ENCODE results near the gene ACVR1C.
A peak's percentile ranks its signal among the peaks of the same experiment; 100 is the strongest.

ACVR1C gene

DNA sequence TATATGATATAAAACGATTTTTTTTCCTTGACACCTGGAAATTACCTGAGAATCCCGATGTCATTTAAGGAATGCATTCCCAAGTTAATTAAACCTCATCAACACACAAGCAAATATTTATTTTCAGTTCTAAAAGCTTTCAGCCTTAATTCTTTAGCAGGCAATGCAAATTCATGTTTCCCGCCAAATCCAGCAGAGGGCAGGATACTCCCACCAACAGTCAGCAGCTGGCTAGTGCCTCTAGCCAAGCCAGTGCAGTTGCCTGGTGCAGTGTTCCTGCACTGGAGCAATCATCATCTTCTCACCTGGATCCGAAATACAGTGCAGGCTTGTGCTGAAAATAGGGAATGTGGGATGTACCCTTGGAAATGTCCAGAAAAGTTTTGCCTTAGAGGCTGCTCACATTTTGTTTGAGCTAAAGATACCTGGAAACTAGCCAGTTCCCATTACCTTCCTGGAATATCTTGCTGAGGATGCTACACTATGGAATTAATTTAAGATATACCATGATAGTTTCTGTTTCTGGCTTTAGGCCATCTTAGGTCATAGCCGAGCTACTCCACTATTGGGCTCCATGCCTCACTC lies 136.4 kb downstream of the ACVR1C start:
- DNase-seq = peak; percentile 62

DNA sequence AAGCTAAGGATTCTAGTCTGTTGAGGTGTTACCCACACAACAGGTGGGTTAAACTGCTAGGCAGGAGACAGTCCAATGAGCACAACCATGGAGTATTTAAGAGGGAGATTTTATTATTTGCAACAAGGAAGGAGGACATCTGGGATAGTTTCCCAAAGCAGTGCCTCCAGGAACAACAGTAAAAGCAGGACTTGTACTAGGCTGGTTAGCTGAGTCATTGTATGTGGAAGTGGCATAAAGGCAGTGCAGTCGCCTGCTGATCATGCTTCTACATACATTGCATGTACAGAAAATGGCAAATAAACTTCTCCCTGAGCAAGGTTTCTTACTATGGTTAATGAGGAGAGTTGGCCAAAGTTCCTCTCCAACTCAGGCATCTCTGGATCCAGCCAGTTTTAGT lies 138.7 kb downstream of the ACVR1C start:
- no peak for DNase-seq

DNA sequence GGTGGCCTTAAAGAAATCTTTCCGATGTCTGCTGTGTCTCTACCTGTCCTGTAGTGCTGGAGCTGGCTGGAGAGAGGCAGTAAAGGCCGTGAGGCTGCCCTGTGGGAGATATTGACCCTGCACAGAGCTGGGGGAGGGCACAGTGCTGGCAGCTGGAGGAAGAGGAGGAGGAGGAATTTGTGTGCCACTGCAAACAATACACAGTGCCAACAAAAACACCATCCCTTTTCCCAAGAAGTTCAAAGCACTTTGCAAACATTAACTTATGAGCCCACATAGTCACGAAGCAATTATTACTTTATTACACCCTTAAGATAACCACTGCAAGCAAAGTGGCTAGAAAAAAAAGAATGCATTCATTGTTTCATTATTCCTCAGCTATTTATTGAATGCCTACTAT lies 139.8 kb downstream of the ACVR1C start:
- peak; percentile 17 for DNase-seq

DNA sequence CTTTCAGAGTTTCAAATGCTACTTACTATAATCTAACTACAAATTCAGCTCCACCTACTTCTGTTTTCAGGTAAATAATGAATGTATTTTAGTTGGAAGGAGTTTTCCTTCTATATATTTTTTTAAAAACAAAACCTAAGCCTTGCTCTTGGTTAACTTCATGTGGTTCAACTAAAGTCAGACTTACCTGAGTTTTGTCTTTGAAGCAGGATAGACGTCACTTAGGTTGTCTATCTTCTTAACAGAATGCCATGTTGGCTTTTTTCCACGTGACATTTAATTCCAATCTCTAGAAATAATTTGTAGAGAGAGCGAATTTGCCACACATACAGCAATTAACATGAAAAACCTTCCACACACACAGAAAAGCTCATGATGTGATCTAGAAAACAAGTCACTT lies 140.9 kb downstream of the ACVR1C start:
- DNase-seq = no peak

DNA sequence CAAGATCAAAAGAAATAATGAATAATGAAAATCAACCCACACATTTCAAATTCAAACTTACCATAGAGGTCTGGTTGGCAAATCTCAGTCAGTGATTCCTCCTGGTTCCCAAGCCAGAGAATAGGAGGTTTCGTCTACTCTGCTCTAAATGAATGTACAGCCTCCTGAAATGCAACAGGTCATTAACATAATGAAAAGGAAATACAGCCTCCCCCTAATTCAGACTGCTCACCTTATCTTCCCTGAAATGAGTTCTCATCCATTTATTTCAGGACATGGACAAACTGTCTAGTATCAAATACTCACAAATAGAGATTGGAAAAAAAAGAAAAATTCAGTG lies 141.4 kb downstream of the ACVR1C start:
- DNase-seq = no peak

DNA sequence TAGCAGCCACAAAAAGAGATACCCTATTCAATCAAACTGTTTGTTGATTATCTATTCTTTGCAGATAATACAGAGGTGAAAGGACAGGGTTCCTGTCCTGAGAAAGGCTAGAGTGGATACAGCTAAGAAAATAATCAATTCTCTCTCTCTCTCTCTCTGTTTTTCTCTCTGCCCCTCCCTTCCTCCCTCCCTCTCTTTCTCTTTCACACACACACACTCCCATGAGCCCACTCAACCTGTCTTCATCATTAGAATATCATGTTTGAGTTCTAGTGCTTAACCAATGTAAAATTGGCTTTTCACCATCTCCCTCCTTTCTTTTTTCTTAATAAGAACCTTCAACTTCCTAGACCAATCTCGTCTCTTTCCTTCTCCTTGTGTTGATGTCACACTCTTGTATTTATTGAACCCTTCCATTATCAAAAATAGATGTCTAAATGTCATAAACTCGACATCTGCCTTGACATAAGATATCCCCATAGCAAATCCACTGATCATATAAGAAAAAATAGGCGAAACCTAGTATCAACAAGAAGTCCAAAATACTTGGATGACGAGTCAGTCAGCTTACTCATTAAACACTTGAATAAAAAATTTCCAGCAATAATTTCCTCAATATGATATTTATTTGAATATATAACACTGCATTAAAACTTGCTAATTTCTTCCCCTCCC lies 141.9 kb downstream of the ACVR1C start:
- DNase-seq = no peak

DNA sequence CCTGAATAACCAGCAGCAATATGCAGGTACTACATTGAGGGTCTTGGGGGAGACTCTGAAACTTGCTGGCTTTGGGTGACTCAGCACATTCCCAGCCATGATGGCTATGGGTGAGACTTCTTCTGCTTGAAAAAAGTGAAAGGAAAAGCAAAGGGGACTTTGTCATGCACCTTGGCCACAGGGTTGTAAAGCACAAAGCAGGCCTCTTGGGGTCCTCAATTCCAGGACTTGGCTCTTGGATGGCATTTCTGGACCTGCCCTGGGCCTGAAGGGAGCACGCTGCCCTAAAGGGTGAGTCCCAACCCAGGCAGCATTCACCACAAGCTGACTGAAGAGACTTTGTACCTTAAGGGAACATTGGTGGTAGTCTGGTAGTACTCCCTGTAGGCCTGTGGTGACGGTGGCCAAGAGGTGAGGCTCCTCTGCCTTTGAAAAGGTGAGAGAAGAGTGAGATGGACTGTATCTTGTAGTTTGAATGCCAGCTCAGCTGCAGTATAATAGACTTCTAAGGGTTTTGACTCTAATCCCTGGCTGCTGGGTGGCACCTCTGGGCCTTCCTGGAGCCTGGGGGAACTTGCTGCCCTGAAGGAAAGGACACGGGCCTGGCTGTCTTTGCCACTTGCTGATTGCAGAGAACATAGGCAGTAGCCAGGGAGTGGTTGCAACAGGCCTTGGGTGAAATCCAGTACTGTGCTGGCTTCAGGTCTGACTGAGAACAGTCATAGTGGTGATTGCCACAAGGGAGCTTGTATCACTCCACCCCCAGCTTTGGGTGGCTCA lies 148.3 kb downstream of the ACVR1C start:
- no peak for DNase-seq

DNA sequence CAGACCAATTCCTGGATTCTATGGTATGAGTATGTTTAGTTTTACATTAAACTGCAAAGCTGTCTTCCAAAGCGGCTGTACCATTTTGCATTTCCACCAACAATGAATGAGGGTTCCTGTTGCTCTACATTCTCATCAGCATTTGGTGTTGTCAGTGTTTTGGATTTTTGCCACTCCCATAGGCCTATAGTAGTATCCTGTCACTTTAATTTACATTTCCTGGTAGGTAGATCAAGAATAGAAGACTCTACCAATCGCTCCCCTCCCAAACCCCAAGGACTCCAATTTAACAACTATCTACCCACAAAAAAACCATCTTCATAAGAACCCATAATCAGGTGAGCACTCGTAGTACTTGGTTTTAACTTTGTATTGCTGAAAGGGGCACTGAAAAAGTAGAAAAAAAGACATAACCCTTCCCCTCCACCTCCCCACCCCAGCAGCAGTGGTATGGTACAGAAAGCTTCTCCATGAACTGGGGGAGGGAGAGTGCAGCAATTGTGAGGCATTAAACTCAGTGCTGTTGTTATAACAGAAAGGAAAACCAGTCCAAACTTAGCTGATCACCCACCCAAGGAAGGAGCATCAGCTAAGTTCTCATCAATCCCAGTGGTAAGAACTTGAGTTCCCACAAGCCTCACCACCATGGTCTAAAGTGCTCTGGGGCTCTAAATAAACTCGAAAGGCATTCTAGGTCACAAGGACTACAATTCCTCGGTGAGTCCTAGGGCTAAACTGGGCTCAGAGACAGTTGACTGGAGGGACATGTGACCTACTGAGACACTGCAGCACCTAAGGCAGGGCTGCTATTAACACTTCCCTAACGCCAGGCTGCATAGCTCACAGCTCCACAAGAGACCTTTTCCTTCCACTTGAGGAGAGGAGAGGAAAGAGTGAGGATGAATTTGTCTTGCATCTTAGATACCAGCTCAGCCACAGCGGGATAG lies 149.3 kb downstream of the ACVR1C start:
- no peak for DNase-seq

DNA sequence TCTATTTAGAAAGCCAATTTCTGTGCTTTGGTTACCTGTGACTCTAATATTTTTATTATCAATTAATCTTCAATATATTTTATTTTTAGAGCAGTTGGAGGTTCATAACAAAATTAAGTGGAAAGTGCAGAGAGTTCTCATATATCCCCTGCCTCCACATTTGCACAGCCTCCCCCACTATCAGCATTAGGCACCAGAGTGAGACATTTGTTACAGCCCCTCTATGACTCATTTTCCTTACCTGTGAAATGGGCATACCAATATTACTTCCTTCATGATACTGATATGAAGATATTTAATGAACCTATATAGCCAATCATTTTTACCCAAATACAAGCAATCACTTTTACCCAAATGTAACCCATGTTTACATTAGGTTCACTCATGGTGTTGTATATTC lies 150.7 kb downstream of the ACVR1C start:
- DNase-seq = no peak

DNA sequence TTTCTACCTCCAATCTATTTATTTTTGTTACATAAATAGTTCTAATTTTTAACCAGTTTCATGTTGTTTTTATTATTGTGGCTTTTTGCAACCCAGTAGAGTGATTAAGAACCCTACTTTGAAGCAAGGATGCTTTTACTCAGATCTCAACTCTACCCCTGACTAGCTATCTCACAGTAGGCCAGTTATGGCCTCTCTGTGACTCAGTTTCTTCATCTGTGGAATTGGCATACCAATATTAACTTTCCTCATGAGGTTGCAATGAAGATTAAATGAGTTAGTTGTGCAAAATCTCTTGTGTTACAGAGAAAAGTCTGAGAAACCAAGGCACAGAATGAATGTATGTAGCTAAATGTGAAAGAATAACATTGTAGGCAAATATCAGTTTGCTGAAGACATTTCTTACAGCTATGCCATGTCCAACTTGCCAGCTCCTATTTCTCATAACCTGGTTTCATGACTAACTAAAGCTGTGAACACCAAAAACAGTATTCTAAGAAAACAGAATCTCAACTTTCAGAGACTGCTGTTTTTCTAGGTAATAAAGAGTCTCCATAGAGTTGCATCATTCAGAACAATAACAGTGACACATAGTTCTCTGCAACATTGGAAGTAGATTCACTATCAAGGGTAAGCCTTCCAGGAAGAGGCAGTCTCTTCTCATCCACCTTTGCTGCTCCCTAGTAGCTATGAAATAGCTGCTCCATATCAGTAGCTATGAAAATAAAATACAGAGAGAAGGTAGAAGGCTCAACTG lies 151.5 kb downstream of the ACVR1C start:
- no peak for DNase-seq

All from NCI-H146 (cell line).